Hindlimb muscle (tissue), 1 donor: Measurements from ENCODE around the gene LAMB1. TPM values are rescaled to one million over a fixed set of nuclear protein-coding genes. Genes with fewer than 3 reads are reported as not detected.
"Not testable (repeated sequence)": the region's sequence is repeated elsewhere in the genome, so short reads cannot be mapped to it uniquely, and the experiment has no call there.

Source experiments
- DNase-seq: peaks from one replicate; pipeline ENCODE4 v3.0.0-alpha.2; 2013
- polyA plus RNA-seq: library from polyadenylated mRNA; unstranded; fragments of 120-200 nt; gene quantifications from one replicate; pipeline ENCODE4 v1.2.1, GENCODE V29; 2013; ENCODE audit not compliant: insufficient read length

LAMB1 gene
- polyA plus RNA-seq, 1 donor = 451 TPM

DNA sequence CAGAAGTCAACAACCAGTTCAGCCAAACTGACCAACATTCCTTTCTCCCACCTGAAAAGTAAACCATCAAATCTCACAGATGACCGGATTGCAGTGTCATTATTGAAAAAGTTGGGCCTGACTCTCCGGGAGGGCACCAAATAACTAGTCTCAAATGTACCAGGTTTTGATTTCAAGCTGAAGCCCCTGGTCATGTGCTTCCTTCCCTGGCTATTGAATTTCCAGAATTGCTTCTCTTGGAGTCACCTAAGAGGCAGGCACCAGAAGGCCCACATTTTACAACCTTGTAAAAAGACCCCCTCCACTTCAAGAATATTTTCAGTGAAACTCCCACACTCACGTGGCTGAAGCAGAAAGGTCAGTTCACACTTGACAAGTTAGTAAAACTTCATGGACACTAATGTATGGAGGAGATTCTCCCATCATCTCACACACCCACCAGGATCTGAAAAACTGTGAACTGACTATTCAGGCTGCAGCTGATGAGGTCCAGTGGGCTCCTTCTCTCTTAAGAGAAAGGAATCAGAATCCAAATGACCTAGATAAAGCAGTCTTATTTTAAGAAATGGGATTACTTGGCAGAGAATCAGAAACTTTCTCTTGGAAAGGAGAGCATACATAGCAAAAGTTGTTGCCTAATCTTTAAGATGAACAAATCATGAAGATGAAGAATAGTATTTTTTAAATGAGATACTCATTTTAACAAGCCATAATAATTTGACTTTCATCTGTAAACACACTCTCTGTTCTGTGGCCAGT lies 58.4 kb downstream of the LAMB1 start:
- no peak for DNase-seq

DNA sequence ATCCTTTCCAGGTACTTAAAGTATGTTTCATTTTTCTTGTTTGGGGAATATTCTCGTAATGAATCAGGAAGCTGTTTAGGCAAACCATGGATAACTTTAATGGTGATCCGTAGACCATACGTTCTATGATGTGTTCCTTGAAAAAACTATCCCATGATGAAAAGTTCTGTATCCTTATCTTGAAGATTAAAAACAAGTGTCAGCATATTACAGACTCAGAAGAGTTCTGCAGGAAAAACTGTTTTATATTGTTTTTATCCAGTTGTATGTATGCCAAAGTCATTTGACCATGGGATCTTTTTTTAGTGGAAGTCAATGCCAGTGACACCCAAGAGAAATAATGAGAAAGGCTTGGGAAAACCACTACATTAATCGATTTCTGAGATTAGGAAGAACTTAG lies 59.9 kb downstream of the LAMB1 start:
- no peak for DNase-seq

DNA sequence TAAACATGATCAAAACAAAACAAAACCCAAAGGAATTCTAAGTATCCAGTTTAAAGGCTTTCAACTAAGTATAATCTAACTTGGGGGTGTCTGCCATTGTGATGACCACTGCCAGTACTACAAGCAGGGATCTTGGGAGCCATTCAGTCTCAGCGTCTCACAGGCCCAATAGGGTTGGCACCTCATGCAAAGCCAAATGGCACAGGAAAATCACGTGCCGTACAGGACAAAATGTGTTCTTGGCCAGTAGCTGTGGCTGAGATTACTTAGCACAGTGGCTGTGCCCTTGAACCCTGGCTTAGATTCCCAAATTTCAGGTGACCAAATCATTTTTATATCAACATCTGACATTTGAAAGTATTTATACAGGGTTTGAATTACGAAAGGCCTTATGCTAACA lies 62.0 kb downstream of the LAMB1 start:
- DNase-seq = no peak

DNA sequence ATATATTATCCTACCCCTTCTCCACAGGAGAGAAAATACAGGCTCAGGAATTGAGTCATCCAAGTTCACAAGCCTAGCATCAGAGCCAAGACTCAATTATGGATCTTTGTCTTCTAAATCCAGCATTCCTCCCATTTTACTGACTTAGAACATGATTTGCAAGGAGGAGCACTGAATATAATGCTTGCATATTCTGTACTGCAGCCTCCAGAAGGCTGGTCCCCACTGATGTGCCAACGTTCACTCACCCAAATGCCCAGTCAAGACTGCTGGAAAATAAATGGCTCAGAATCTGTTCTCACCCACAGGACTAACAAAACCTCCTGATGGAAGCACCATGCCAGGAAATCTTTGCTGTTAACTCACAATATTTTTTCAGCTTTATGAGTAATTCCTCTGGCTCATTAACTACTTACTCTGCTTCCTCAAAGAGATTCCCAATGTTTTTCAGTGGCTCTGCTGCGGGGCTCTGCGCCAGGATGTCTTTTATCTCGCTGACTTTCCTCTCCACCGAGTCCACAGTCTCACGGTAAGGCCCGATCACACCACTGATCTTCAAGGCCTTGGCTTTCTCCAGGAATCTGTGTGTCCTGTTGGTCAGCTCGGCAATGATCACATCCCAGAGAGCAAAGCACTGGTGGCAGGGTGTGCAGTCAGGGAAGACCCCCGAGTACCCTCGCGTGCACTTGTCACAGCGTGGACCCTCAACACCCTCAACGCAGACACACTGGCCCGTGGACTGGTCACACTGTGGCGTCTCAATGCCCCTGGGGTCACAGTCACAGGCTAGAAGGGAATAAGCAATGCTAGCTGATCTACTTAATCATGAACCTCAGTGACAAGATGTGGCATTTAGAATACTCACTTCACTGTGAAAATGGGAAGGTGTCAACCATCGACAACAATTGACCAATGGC lies 63.1 kb downstream of the LAMB1 start:
- DNase-seq = no peak

DNA sequence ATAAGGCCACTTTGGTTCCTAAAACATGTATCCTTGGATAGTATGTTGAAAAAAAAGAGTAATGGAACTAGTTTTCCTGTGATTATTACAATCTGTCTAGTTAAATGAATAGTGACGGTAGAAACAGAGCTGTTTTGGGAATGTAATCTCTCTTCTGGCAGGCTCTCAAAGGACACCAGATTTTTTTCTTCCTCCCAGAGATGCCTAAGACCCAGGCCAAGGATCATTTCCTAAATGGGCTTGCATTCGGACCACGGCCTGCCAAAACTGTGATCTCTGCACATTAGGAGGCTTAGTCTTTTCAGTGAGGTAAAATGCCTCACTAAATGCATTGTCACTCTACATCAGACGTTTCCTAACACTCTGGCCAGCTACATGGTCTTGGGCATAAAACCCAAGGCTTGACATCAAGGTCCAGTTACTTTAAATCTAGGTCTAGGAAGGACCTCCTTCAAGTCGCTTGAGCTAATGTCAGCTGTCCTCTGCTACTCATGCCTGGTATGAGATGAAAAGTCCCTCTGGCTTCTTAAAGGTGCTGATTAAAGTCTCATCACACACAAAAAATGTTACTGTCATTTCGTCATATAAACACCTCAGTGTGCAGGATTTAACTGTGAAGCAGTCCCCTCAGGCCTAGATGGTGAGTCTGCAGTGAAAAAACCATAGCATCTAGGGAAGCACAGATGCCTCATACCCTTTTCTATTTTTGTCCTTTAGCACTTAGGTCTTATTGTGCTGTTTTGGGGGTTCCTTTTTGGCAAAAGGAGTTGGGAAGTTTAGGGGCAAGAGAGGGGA lies 64.3 kb downstream of the LAMB1 start:
- no peak for DNase-seq

DNA sequence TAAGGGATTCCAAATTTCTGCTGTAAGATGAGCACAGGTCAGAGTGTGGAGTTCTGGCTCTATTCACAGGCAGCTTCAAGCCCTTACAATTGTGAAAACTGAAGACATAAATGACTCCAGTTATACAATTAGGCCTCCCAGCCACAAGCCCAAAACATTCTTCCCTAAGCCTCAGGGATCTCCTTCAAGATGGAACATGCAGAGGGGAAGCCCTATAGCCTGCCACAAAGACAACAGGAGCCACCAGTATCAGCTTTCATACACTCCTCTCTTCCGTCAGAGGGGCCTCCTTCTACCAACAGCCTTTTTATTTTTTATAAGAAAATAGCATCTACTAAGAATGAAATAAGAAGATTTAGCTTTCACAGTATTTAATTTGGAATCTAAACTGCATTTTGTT lies 65.4 kb downstream of the LAMB1 start:
- DNase-seq = no peak

DNA sequence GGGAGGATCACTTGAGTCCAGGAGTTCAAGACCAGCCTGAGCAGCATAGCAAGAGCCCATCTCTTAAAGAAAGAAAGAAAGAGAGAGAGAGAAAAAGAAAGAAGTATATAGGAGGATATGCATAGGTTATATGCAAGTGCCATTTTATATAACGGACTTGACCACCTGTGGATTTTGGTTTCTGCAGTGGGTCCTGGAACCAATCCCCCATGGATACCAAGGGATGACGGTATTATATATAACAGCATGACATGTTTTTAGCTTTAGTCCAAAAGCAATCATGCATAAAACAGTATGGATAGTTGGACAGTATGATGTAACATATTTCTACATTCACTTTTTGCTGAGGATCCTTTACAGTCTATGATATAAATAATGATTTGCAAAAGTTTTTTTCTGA lies 66.6 kb downstream of the LAMB1 start:
- DNase-seq = no peak

DNA sequence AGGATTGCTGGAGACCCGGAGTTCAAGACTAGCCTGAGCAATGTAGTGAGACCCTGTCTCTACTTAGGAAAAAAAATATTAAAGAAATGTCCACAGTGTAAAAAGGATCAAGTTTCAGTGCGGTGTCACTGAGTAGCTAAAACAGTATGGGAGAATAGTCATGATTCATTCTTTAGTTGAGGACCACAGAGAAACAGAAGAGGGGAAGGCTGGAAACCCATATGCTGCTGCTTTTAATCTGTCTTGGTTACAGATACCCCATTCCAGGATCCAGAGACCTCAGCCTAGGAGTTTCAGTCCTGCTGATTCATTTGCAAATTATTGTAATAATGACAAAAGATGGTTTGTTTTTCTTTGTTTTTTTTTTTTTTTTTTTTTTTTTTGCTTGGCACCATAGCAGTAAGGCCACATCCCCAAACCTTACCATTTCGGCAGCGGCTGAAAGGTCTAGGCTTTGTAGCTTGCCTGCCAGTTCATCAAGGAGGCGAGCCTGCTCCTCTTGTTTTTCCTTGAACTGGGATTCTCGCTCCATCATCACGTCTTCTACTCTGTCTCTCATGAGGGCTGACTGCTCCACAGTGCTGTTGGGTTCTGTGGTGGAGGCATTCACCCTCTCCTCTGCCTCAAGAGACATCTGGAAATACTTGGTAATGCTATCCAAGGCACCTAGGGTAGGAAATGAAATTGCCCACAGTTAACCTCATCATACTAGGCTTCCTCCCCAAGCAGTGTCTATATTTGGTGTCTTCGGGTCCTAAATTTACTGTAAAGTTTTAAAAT lies 67.8 kb downstream of the LAMB1 start:
- no peak for DNase-seq

DNA sequence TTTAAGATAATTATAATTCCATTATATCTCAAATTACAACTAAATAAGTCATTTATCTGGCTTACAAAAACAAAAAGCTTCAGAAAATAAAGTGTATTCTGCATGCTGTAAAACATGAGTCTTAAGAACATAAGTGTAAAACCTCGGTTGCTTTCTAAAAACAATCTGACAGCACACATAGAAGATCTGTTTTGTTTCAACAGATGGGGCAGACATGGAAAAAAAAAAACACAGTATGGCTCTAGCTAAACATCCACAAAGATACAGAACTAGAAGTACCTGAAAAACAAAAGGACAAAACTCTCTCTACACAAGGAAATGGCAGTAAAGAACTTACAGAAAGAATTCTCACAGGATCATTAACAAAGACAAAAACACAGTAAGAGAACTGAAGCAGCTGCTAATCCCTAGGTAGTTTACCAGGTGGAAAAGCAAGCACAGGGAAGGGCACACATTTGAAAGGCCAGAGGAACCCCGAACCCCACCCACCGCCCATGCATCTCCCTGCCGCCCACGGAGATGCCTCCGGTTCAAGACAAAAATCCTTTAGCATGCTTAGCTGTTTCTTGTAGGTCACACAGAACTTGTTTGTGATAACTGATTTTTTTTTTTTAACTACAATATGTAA lies 69.5 kb downstream of the LAMB1 start:
- no peak for DNase-seq

DNA sequence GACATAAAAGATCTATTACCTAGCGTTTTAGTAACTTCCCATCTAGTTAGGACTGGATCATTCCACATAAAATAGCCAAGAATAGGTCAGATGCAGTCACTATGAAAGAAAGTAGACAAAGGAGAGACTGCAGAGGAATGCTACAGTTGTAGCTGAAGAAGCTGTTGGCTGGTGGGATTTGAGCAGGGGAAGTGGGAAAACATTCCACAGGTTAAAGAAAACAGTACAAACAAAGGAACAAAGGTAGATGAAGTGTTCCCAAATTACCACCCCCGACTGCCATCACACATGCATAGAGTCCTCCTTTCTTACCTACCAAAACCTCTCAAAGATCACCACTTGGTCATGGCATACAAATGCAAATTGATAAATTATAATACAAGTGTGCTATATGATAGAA lies 70.2 kb downstream of the LAMB1 start:
- DNase-seq = no peak

DNA sequence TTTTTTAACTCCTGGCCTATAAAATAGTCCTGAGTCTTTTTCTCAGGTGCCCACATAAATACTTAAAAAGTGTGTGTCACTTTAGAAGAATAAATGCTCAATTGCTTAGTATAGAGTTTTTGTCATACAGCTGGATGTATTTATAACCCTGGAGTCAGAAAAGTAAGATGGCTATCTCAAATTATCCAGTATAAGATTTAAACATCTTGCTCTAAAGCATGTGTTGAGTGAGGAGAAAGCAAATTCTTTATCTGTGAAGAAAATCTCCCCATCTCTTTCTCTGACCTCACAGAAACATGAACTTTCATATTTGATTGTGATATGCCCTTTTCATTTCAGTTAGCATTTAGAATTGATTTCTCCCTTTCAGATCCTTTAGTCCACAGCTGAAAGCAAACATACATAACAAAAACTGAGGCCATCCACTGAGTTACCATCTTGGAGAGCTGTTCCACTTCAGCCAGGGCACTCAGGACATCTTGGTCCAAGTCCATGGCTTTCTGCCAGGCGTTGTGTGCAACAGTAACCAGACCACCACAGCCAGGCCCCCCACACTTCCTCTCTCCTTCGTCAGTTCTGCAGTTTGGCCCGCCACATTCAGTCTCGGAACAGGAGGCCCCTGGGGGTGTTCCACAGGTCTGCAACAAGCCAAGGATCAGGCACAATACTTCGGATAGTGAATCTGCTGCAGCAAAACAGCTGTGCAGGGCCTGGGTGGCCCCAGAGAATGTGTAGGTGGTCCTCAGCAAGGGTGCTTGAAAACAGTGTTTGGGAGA lies 71.0 kb downstream of the LAMB1 start:
- DNase-seq = no peak

DNA sequence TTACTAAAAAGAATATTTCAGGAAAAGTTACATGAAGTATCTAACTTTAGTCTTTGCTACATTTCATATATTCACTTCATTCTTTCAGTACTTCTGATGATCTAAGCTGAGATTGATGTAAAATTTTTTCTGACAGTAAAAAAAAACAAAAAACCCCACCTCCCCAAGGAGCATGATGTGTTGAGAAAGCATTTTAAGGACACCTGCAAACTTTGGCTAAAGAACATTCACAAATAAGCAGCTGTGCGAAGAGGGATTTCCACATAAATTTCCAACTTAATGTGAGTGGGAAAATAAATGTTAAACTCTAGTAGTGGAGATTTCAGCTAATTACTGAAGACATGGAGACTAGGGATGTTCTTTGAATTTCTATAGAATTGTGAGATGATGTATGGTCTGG lies 76.5 kb downstream of the LAMB1 start:
- peak; percentile 40 for DNase-seq

DNA sequence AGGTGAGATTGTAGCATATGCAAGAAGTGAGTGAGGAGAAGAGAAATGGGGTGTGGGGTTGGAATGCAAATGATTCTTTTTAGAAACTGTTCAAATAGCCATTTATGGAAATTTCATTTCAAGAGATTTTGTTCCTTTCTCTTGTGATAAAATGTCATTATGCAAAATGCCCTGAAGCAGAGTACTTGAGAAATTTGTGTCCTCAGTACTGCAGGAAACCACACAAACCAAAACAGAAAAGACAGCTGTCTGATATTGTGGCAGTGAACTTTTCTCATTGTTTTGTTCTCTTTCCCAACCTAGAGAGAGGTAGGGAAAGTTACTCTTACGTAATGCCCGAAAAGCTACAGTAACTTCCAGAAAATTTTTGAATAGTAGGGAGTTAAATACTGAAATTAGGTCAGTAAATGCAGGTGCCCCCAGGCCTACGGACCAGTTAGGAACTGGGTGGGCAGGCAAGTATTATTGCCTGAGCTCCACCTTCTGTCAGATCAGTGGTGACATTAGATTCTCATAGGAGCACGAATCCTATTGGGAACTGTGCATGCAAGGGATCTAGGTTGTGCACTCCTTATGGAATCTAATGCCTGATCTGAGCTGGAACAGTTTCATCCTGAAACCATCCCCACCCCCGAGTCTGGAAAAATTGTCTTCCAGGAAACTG lies 78.0 kb downstream of the LAMB1 start:
- no peak for DNase-seq

DNA sequence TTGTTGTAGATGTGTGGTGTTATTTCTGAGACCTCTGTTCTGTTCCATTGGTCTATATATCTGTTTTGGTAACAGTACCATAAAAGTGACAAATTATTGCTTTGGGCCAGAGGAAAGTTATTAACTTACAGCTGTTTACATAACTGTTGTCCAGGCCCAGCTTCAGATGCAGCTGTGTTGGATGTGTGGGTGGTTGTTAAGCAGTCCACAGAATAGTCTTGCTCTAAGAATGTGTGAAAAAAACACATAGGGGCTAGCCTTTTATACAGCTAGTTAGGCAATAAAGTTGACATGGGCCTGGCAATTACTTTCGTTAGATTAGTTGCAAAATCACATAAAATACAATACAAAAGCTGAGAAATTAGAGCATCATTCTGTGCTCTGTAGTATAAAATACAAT lies 80.1 kb downstream of the LAMB1 start:
- no peak for DNase-seq

DNA sequence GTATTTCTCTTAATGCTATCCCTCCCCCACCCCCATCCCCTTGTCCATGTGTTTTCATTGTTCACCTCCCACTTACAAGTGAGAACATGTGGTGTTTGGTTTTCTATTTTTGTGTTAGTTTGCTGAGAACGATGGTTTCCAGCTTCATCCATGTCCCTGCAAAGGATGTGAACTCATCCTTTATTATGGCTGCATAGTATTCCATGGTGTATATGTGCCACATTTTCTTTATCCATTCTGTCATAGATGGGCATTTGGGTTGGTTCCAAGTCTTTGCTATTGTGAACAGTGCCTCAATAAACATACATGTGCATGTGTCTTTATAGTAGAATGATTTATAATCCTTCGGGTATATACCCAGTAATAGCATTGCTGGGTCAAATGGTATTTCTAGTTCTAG lies 81.1 kb downstream of the LAMB1 start:
- not testable (repeated sequence) for DNase-seq

DNA sequence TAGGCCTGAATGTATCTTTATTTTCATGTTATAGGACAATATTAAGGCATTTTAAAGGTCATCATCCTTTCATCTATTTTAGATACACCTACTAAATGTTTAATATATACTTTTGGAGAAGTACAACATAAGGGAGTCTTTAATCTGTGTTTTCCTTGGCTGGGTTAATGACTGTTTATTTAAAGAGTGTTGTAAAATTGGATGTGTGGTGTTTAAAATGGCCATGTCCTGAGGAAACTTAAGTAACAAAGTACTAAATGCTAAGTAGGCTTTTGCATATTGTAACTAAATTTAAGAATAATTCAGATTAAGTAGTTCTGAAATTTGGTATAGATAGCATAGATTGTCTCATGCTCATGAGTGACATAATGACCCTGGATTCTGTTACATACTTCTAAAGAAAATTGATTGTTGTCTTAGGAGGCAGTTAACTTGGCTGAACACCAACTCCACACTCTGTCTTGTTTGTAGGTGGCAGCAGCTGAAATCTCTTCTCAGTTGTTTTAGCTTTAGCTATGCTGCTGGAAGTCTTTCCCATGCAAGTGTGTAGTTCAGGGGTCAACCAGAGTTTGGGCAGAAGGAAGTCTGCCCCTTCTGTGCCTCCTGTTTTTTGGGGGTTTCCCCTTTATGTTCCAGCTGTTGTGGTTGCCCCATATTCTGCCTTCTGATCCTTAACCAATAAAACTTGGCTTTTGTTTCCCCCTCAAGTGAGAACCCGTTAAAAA lies 82.8 kb downstream of the LAMB1 start:
- DNase-seq = no peak

DNA sequence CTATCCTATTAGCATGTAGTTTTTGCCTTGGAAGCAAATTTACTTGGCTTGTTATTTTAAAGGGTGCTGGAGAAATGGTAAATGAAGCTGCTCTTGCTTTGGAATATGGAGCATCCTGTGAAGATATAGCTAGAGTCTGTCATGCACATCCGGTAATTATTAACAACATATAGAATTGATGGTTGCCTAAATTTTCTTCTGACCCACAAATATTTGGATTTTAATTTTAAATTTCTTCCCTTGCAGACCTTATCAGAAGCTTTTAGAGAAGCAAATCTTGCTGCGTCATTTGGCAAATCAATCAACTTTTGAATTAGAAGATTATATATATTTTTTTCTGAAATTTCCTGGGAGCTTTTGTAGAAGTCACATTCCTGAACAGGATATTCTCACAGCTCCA lies 84.0 kb downstream of the LAMB1 start:
- DNase-seq = no peak

DNA sequence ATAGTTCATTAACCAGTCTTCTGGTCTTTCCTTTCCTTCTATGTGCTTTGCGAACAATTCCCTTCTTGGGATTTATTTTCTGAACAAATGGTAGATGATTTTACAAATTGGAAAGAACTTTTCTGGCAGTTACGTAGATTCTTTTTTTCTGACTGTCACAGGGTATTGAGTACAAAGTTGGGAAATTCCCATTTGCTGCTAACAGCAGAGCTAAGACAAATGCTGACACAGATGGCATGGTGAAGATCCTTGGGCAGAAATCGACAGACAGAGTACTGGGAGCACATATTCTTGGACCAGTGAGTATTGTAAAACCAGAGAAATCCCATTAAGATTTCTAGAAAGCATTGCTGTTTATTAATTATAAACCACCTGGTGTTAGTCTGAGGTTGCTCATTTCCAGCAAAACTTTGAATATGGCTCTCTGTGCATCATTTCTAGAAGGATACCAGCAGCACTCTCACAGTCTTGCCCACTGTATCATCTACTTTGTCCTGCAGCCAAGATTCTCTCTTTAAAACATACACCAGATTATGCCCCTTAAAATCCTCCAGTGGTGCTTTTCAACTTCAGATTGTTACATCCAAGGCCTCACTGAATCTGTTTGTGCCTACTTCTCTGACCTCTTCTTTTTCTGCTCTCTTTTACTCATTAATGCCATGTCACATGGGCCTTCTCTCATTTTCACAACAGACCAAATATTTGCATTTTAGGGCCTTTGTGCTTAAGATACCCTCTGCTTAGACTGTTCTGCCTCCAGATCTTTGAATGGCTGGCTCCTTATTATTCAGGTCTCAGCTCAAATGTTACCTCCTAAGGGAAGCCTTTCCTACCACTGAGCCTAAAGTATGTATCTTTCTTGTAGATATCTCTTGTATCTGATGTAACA lies 85.0 kb downstream of the LAMB1 start:
- DNase-seq = no peak

DNA sequence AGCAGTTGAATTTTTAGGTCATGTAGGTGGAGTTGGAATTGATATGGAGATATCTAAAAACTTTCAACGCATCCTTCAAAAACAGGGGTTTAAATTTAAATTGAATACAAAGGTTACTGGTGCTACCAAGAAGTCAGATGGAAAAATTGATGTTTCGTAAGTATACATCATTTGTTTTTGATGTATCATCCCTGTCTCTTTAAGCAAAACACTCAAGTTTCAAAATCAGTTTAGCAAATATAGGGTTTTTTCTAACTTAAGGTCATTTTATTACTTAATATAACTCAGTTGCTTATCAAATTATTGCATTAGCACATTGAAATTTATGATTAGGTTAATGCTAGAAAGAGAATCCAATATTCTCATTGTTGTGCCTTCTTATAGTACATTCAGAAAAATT lies 87.4 kb downstream of the LAMB1 start:
- DNase-seq = no peak
